ENCODE data around the gene GDPD1. TPM values are rescaled to one million over a fixed set of nuclear protein-coding genes. Genes with fewer than 3 reads are reported as not detected.
"Not testable (repeated sequence)": the region's sequence is repeated elsewhere in the genome, so short reads cannot be mapped to it uniquely, and the experiment has no call there.

GDPD1 gene
- total RNA-seq, 2 experiments from 2014 or later = 1.7 to 2.8 TPM

GRCh38 chr17:59304811-59305210 is 84.5 kb downstream of the GDPD1 start:
- ChIA-PET CTCF (no interaction called here), POLR2A (no interaction called here)

- ChIA-PET CTCF (interaction anchor here (0.7 to 2.6 kb wide), 13 partner anchors 10 to 212 kb away, joined by 3 to 16 read pairs (median 4); no protein-coding TSS in a partner anchor), POLR2A (no interaction called here)
Measured at GRCh38 chr17:59310263-59310920, 90.1 kb downstream of the GDPD1 start.

GRCh38 chr17:59311051-59311468 is 90.7 kb downstream of the GDPD1 start:
- ChIA-PET POLR2A (no interaction called here), CTCF (interaction anchor here (0.6 to 2.6 kb wide), 15 partner anchors 10 to 212 kb away, joined by 3 to 16 read pairs (median 4); no protein-coding TSS in a partner anchor)

- POLR2A ChIA-PET = not testable (repeated sequence)
- CTCF ChIA-PET = interaction anchor here (0.6 to 2.6 kb wide), 12 partner anchors 9 to 211 kb away, joined by 3 to 16 read pairs (median 5); no protein-coding TSS in a partner anchor
Measured at GRCh38 chr17:59311521-59311920, 91.2 kb downstream of the GDPD1 start.

- ChIA-PET POLR2A (no interaction called here), CTCF (interaction anchor here (0.7 to 1.5 kb wide), 3 partner anchors 10 to 124 kb away, joined by 3 to 4 read pairs (median 4); no protein-coding TSS in a partner anchor)
Measured at GRCh38 chr17:59315866-59316265, 95.6 kb downstream of the GDPD1 start.

Other genes starting within 250 kb of the GDPD1 start
- gene TRIM37, start 113.6 kb upstream of the GDPD1 start, total RNA-seq = 10 to 100 TPM; 26.5 to 28.6 TPM
- 10 to 100 TPM; 49.2 to 56.1 TPM for gene SKA2, start 65.3 kb upstream of the GDPD1 start, total RNA-seq
- 10 to 100 TPM; 43.0 to 43.5 TPM for gene PRR11, start 64.8 kb upstream of the GDPD1 start, total RNA-seq
- 10 to 100 TPM; 23.8 to 24.5 TPM for gene SMG8, start 10.5 kb upstream of the GDPD1 start, total RNA-seq
- 1 to 10 TPM; 4.1 to 5.6 TPM for gene YPEL2, start 111.1 kb downstream of the GDPD1 start, total RNA-seq